MCF 10A (cell line): ENCODE results near the gene ZNF287. TPM values are rescaled to one million over a fixed set of nuclear protein-coding genes. Genes with fewer than 3 reads are reported as not detected.

Source experiments
- BruUV-seq: library from RNA; stranded (reverse); fragments of 400-500 nt; replicated peaks from 2 replicates; lab custom pipeline; 2021; lab: Mats Ljungman, UMichigan
- CTCF ChIA-PET: fragments of 300-600 bp; sonication (Branson Sonifier 250); formaldehyde crosslinking; extraction: SDS; loops from one replicate; lab custom pipeline; 2021; ENCODE audit warnings: antibody characterized with exemption, inconsistent platforms; lab: Yijun Ruan, JAX
- POLR2A ChIA-PET: fragments of 300-600, 350-650 bp; sonication (Branson Sonifier 250); formaldehyde crosslinking; extraction: SDS; loops from one replicate; lab custom pipeline; 2020; ENCODE audit warnings: antibody characterized with exemption, inconsistent platforms; lab: Yijun Ruan, JAX
- DNase-seq: peaks from one replicate; pipeline ENCODE4 v3.0.0-alpha.2; 2018; ENCODE audit not compliant: unreplicated experiment
- H3K27ac Mint-ChIP-seq: one replicate; pipeline ENCODE4 v1.8.0; 2022; ENCODE audit warnings: mild to moderate bottlenecking, low read depth, mixed read lengths; ENCODE audit not compliant: unreplicated experiment
- H3K27me3 Mint-ChIP-seq: one replicate; pipeline ENCODE4 v1.8.0; 2022; ENCODE audit warnings: mixed read lengths; ENCODE audit not compliant: insufficient read depth, unreplicated experiment
- H3K36me3 Mint-ChIP-seq: one replicate; pipeline ENCODE4 v1.8.0; 2022; ENCODE audit warnings: mild to moderate bottlenecking, moderate library complexity, mixed read lengths; ENCODE audit not compliant: insufficient read depth, unreplicated experiment
- H3K4me1 Mint-ChIP-seq: one replicate; pipeline ENCODE4 v1.8.0; 2022; ENCODE audit warnings: mixed read lengths; ENCODE audit not compliant: insufficient read depth, unreplicated experiment
- H3K4me3 Mint-ChIP-seq: one replicate; pipeline ENCODE4 v1.8.0; 2022; ENCODE audit warnings: mild to moderate bottlenecking, moderate library complexity, mixed read lengths; ENCODE audit not compliant: unreplicated experiment
- H3K9me3 Mint-ChIP-seq: one replicate; pipeline ENCODE4 v1.8.0; 2022; ENCODE audit warnings: mixed read lengths; ENCODE audit not compliant: unreplicated experiment
- intact Hi-C: fragments of 100-400 bp; cut with micrococcal nuclease; formaldehyde crosslinking; loops from 2 replicates; pipeline ENCODE4 v1.14.1; 2022
- total RNA-seq: library from RNA; stranded (reverse); gene quantifications from 2 replicates; pipeline ENCODE4 v1.2.3, GENCODE V29; 2022
- TF ChIP-seq, protein P1 (sequence below): fragments of 200-600 bp; IDR thresholded peaks from one replicate; pipeline ENCODE4 v1.8.0; 2022; ENCODE audit warnings: antibody characterized with exemption, mild to moderate bottlenecking; ENCODE audit not compliant: unreplicated experiment

Gene ZNF287
- total RNA-seq, 1 experiment from 2014 or later: 2.2 TPM

DNA sequence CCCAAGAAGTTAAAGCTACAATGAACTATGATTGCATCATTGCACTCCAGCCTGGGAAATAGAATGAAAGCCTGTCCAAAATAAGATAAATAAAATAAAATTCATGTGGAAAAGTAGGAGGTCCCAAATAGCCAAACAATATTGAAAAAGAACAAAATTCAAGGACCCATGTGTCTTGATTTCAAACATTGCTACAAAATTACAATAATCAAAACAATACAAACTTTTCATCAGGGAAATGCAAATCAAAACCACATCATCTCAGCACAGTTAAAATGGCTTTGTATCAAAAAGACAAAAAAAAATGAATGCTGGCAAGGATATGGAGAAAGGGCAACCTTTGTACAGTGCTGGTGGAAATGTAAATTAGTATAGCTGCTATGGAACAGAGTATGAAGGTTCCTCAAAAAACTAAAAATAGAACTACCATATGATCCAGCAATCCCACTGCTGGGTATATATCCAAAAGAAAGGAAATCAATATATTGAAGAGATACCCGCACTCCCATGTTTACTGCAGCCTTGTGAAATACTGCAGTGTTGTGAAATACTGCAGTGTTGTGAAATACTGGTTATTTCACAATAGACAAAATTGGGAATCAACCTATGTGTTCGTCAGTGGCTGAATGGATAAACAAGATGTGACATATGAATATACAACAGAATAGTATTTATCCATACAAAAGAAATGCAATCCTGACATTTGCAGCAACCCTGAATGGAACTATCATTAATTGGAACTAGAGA, 24.5 kb upstream of the ZNF287 start:
- Mint-ChIP-seq H3K9me3 (peaks cover 8% of the 10 kb centered on the region), H3K27ac (peak overlapping the region; percentile 52), H3K27me3 (no peaks in the 10 kb centered on the region), H3K4me3 (no peak overlapping the region), H3K4me1 (peaks cover 8% of the 10 kb centered on the region), H3K36me3 (no peaks in the 10 kb centered on the region)
- DNase-seq: peak; percentile 55
- ChIA-PET CTCF (interaction anchor here (0.6 kb wide), 1 partner anchor 142 kb away, joined by 3 read pairs; no protein-coding TSS in a partner anchor), POLR2A (interaction anchor here (1.4 kb wide), 1 partner anchor 9 kb away, joined by 3 read pairs; no protein-coding TSS in a partner anchor)
- BruUV-seq: no TSS peak
- TF ChIP-seq, protein P1, sequence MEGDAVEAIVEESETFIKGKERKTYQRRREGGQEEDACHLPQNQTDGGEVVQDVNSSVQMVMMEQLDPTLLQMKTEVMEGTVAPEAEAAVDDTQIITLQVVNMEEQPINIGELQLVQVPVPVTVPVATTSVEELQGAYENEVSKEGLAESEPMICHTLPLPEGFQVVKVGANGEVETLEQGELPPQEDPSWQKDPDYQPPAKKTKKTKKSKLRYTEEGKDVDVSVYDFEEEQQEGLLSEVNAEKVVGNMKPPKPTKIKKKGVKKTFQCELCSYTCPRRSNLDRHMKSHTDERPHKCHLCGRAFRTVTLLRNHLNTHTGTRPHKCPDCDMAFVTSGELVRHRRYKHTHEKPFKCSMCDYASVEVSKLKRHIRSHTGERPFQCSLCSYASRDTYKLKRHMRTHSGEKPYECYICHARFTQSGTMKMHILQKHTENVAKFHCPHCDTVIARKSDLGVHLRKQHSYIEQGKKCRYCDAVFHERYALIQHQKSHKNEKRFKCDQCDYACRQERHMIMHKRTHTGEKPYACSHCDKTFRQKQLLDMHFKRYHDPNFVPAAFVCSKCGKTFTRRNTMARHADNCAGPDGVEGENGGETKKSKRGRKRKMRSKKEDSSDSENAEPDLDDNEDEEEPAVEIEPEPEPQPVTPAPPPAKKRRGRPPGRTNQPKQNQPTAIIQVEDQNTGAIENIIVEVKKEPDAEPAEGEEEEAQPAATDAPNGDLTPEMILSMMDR: no peak
- intact Hi-C loops: no loop called here

GRCh38 chr17:16589097-16589969, 20.3 kb upstream of the ZNF287 start:
- ChIA-PET POLR2A (interaction anchor here (0.6 to 1.0 kb wide), 3 partner anchors 55 to 239 kb away, joined by 3 to 4 read pairs (median 3); no protein-coding TSS in a partner anchor), CTCF (interaction anchor here (0.6 to 1.9 kb wide), 27 partner anchors 9 to 1316 kb away, joined by 3 to 13 read pairs (median 3); no protein-coding TSS in a partner anchor)
- peaks cover 12% of the 10 kb centered on the region for H3K4me1 Mint-ChIP-seq
- intact Hi-C loops: loop anchor here (2.0 to 10.0 kb wide), 2 partner anchors 137 to 205 kb away; partner anchors contain the start of gene UBB
- peak; percentile 87 for DNase-seq
- peaks cover 7% of the 10 kb centered on the region for H3K9me3 Mint-ChIP-seq
- no peaks in the 10 kb centered on the region for H3K36me3 Mint-ChIP-seq
- peak overlapping the region; percentile 35 for H3K27ac Mint-ChIP-seq
- TF ChIP-seq, protein P1: peak; percentile 96
- no peaks in the 10 kb centered on the region for H3K27me3 Mint-ChIP-seq
- peak overlapping the region; percentile 70 for H3K4me3 Mint-ChIP-seq
- BruUV-seq: no TSS peak

GRCh38 chr17:16585796-16586195, 16.8 kb upstream of the ZNF287 start:
- POLR2A ChIA-PET: no interaction called here
- BruUV-seq: no TSS peak
- no peak overlapping the region for H3K27ac Mint-ChIP-seq
- peaks cover 8% of the 10 kb centered on the region for H3K4me1 Mint-ChIP-seq
- TF ChIP-seq, protein P1: no peak
- no peaks in the 10 kb centered on the region for H3K36me3 Mint-ChIP-seq
- intact Hi-C loops: loop anchor here (10.0 kb wide), 1 partner anchor 201 kb away; the partner anchor contains the start of gene UBB
- H3K4me3 Mint-ChIP-seq: no peak overlapping the region
- CTCF ChIA-PET: interaction anchor here (1.1 kb wide), 1 partner anchor 132 kb away, joined by 4 read pairs; no protein-coding TSS in a partner anchor
- no peak for DNase-seq
- H3K9me3 Mint-ChIP-seq: no peaks in the 10 kb centered on the region
- no peaks in the 10 kb centered on the region for H3K27me3 Mint-ChIP-seq
